KMS-11 (cell line): ENCODE measurements around the gene MCF2.

ENCODE experiments used
- H2AFZ ChIP-seq: fragments of 200-600 bp; sonication (generic); 2 replicates; pipeline ENCODE4 v1.6.1; 2016; ENCODE audit warnings: antibody characterized with exemption, mixed run types, low read depth
- H3K27ac ChIP-seq: fragments of 200-600 bp; sonication (generic); 2 replicates; pipeline ENCODE4 v1.6.1; 2016; ENCODE audit warnings: mild to moderate bottlenecking, mixed run types
- H3K27me3 ChIP-seq: fragments of 200-600 bp; sonication (generic); 2 replicates; pipeline ENCODE4 v1.6.1; 2017; ENCODE audit warnings: mild to moderate bottlenecking, low read depth, mixed run types, moderate library complexity; ENCODE audit not compliant: insufficient read depth
- H3K36me3 ChIP-seq: fragments of 200-600 bp; sonication (generic); 2 replicates; pipeline ENCODE4 v1.6.1; 2017; ENCODE audit warnings: mild to moderate bottlenecking, mixed run types; ENCODE audit not compliant: insufficient read depth
- H3K4me1 ChIP-seq: fragments of 200-600 bp; sonication (generic); 2 replicates; pipeline ENCODE4 v1.6.1; 2016; ENCODE audit warnings: mild to moderate bottlenecking, low read depth, mixed run types; ENCODE audit not compliant: poor library complexity, severe bottlenecking
- H3K4me2 ChIP-seq: fragments of 200-600 bp; sonication (generic); 2 replicates; pipeline ENCODE4 v1.7.0; 2016; ENCODE audit warnings: mild to moderate bottlenecking, mixed run types
- H3K4me3 ChIP-seq: fragments of 200-600 bp; sonication (generic); IDR thresholded peaks from 2 replicates; pipeline ENCODE4 v1.6.1; 2017; ENCODE audit warnings: low read depth, low read length, mixed read lengths; ENCODE audit not compliant: insufficient read depth
- H3K79me2 ChIP-seq: fragments of 200-600 bp; sonication (generic); 2 replicates; pipeline ENCODE4 v1.6.1; 2016; ENCODE audit warnings: low read depth, mixed run types; ENCODE audit not compliant: insufficient read depth
- H3K9ac ChIP-seq: fragments of 200-600 bp; sonication (generic); 2 replicates; pipeline ENCODE4 v1.6.1; 2016; ENCODE audit warnings: mild to moderate bottlenecking, mixed run types
- H4K20me1 ChIP-seq: fragments of 200-600 bp; sonication (generic); 2 replicates; pipeline ENCODE4 v1.6.1; 2016; ENCODE audit warnings: mild to moderate bottlenecking, mixed run types; ENCODE audit not compliant: insufficient read depth
- TF ChIP-seq, protein P1 (sequence below): fragments of 200-600 bp; sonication (generic); conservative IDR thresholded peaks from 2 replicates; pipeline ENCODE4 v1.6.1; 2017; ENCODE audit warnings: low read depth, mild to moderate bottlenecking, antibody characterized with exemption, low read length, moderate library complexity, mixed read lengths

Gene MCF2

DNA sequence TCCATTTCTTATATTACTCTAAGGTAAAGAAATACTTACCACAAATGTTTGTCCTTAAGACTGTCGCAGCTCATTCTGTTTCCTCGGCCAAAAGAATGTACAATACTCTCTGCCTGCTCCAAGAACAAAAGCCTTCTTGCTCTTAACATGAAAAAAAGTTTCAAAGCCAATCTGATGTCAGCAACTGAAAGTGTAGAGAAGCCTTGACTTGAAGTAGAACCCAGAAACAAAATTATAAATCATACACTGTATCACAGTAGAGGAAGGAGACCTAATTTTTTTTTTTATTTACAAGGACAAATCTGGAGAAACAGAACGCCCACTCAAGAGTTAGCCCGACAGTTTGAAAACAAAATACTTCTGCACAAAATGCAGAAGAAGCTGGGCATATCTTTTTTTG is at the start of gene MCF2:
TSS of gene MCF2 (minus strand) at position 101 of the 400 bp plus-strand sequence. CDS start 56,423 bp downstream, outside the sequence.
- H3K4me2 ChIP-seq = no peak within 1 kb of the TSS
- H3K36me3 ChIP-seq = no peaks in the 10 kb centered on the region
- no peak within 1 kb of the TSS for H3K27ac ChIP-seq
- H3K79me2 ChIP-seq = no peaks in the 10 kb centered on the region
- H3K4me3 ChIP-seq = no peak within 1 kb of the TSS
- no peaks in the 10 kb centered on the region for H4K20me1 ChIP-seq
- H3K9ac ChIP-seq = no peak within 1 kb of the TSS
- no peaks in the 10 kb centered on the region for H3K27me3 ChIP-seq
- H3K4me1 ChIP-seq = no peaks in the 10 kb centered on the region
- H2AFZ ChIP-seq = no peak within 1 kb of the TSS
- TF ChIP-seq, protein P1, sequence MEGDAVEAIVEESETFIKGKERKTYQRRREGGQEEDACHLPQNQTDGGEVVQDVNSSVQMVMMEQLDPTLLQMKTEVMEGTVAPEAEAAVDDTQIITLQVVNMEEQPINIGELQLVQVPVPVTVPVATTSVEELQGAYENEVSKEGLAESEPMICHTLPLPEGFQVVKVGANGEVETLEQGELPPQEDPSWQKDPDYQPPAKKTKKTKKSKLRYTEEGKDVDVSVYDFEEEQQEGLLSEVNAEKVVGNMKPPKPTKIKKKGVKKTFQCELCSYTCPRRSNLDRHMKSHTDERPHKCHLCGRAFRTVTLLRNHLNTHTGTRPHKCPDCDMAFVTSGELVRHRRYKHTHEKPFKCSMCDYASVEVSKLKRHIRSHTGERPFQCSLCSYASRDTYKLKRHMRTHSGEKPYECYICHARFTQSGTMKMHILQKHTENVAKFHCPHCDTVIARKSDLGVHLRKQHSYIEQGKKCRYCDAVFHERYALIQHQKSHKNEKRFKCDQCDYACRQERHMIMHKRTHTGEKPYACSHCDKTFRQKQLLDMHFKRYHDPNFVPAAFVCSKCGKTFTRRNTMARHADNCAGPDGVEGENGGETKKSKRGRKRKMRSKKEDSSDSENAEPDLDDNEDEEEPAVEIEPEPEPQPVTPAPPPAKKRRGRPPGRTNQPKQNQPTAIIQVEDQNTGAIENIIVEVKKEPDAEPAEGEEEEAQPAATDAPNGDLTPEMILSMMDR = no peak

DNA sequence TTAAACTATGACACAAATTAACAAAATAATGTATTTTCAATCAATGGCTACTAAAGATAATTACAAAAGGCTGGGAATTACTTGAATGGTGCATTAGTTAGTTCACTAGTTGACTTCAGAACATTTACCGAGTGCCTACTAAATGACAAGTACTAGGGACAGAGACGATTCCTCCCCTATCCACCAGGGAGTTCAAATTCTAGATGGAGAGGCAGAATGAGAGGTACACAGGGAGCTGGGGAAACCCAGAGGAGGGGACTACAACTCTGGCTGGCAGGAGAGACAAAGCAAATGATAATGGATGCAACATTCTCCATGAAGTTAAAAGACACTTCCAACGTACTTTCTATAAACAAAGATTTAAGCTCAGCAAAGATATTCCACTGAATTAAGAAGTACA is 43.1 kb upstream of the MCF2 start:
- no peak overlapping the region for H3K4me2 ChIP-seq

DNA sequence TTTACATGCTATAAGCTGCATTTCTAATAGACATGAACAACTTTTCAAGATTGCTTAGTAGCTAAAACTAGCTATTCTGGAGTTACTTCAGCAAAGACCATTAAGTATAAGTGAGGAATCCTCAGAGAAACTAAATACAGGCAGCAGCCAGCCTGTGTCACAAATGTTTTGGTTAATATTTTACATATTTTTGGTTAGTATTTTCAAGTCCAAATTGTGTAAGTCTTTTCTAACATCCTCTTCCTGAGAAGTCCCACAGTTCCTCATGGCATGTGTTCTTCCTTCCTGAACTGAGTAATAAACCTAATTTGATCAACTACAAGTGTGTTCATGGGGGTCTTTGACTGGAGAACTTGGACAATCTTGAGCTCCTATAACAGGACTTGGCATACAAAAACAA is 42.4 kb upstream of the MCF2 start:
- no peak overlapping the region for H3K4me2 ChIP-seq
- H3K27me3 ChIP-seq = no peaks in the 10 kb centered on the region
- H2AFZ ChIP-seq = no peak overlapping the region
- H3K27ac ChIP-seq = no peak overlapping the region
- no peaks in the 10 kb centered on the region for H3K4me1 ChIP-seq
- H3K9ac ChIP-seq = no peak overlapping the region
- no peaks in the 10 kb centered on the region for H3K79me2 ChIP-seq
- no peaks in the 10 kb centered on the region for H3K36me3 ChIP-seq
- H3K4me3 ChIP-seq = no peak overlapping the region
- no peaks in the 10 kb centered on the region for H4K20me1 ChIP-seq
- TF ChIP-seq, protein P1 = no peak

More for the DNA sequence above, 43.1 kb upstream of the MCF2 start:
- H3K9ac ChIP-seq = no peak overlapping the region
- no peaks in the 10 kb centered on the region for H4K20me1 ChIP-seq
- no peaks in the 10 kb centered on the region for H3K27me3 ChIP-seq
- TF ChIP-seq, protein P1 = no peak
- no peaks in the 10 kb centered on the region for H3K79me2 ChIP-seq
- no peaks in the 10 kb centered on the region for H3K4me1 ChIP-seq
- no peak overlapping the region for H3K4me3 ChIP-seq
- no peak overlapping the region for H3K27ac ChIP-seq
- no peak overlapping the region for H2AFZ ChIP-seq
- no peaks in the 10 kb centered on the region for H3K36me3 ChIP-seq

DNA sequence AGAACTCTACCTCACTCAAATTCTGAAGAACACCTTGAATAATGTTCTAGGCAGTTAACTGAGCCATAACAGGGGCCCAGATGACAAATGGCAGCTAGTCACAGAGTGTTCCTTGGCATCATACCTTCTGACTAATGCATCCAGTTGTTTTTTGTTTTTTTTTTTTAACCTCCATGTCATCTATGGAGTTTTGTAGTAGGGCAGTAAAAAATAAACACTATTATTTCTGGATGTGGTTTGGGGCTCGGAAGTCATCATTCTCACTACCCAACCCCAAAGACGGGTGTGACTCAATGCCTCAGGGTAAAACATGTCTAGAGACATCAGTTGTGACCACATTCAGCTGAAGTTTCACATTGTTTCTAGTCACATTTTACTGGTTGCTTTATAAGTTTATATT is 31.2 kb upstream of the MCF2 start:
- H3K9ac ChIP-seq = no peak overlapping the region
- H3K27me3 ChIP-seq = no peaks in the 10 kb centered on the region
- peak overlapping the region; percentile 48 for H3K4me2 ChIP-seq
- TF ChIP-seq, protein P1 = no peak
- no peak overlapping the region for H3K4me3 ChIP-seq
- peaks cover 34% of the 10 kb centered on the region for H3K4me1 ChIP-seq
- H3K79me2 ChIP-seq = no peaks in the 10 kb centered on the region
- no peaks in the 10 kb centered on the region for H4K20me1 ChIP-seq
- peak overlapping the region; percentile 30; the same call in 1 of the 2 replicates for H3K27ac ChIP-seq
- no peaks in the 10 kb centered on the region for H3K36me3 ChIP-seq
- H2AFZ ChIP-seq = no peak overlapping the region
